Gastroesophageal sphincter (tissue), 3 donors: ENCODE data around the gene CIB4.

ENCODE experiments used
- CTCF ChIP-seq, 4 experiments: fragments of 200-600 bp in 2 of 4; fragments of 450-650 bp in 2 of 4; sonication (generic) in 1 of 4; IDR thresholded peaks; one replicate each; pipeline ENCODE4 v1.5.1; 2017 to 2019; ENCODE audit warnings: antibody characterized with exemption in 4 of 4, mild to moderate bottlenecking in 2 of 4, moderate library complexity in 2 of 4
- EP300 ChIP-seq: sonication (generic); formaldehyde crosslinking; IDR thresholded peaks from one replicate; pipeline ENCODE4 v1.6.1; 2017; ENCODE audit warnings: antibody characterized with exemption, mild to moderate bottlenecking
- POLR2A ChIP-seq, 2 donors: fragments of 450-650 bp; IDR thresholded peaks; one replicate each; pipeline ENCODE4 v1.6.1; 2017; ENCODE audit warnings: antibody characterized with exemption in 2 of 2, mild to moderate bottlenecking in 2 of 2, moderate library complexity in 1 of 2

GRCh38 chr2:26574900-26575560 lies 66.1 kb downstream of the CIB4 start:
- TF ChIP-seq CTCF (IDR thresholded peaks at IDR 0.05), result no peak
- TF ChIP-seq EP300, result no peak
- TF ChIP-seq POLR2A (IDR thresholded peaks at IDR 0.05), result no peak
